GM18867 (cell line): ENCODE data around the gene RPL31.

Experiments
- ATAC-seq: cut with Tn5 transposase; IDR thresholded peaks from one replicate; pipeline ENCODE4 v1.9.1; 2021; ENCODE audit warnings: mild to moderate bottlenecking, moderate library complexity; ENCODE audit not compliant: unreplicated experiment

The RPL31 gene

GRCh38 chr2:100992262-100992661 is 9.8 kb upstream of the RPL31 start:
- ATAC-seq, result no peak

GRCh38 chr2:100993294-100993693 is 8.8 kb upstream of the RPL31 start:
- no peak for ATAC-seq

DNA sequence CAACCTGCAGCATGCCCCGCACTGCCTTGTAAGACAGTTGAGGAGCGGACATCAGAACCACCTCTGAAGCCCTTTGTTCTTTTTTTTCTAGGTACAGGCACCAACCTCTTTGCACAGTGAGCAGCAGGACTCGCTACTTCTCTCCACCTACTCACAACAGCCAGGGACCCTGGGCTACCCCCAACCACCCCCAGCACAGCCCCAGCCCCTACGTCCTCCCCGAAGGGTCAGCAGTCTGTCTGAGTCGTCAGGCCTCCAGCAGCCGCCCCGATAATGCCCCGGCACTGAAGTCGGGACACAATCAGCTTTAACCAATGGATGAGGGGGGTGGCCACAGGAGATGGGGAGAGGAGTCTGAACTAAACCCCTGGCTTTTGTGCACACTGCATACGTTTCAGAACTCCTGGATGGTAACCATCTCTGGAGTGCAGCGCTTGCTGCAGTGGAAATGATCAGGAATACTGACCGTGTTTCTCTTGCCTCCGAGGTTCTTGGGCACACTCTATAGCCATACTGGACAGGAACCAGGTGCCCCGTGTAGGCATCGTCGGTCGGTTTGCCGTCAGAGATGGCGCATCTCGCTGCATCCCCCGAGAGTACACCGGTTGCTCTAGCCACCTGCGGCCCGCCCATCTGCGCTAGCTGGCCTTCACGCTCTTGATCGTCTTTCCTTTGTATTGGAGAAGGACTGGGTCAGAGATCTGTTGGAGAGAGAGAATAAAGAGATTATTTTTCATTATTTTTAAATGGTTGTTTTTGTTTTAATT is 6.6 kb upstream of the RPL31 start:
- ATAC-seq, result no peak

DNA sequence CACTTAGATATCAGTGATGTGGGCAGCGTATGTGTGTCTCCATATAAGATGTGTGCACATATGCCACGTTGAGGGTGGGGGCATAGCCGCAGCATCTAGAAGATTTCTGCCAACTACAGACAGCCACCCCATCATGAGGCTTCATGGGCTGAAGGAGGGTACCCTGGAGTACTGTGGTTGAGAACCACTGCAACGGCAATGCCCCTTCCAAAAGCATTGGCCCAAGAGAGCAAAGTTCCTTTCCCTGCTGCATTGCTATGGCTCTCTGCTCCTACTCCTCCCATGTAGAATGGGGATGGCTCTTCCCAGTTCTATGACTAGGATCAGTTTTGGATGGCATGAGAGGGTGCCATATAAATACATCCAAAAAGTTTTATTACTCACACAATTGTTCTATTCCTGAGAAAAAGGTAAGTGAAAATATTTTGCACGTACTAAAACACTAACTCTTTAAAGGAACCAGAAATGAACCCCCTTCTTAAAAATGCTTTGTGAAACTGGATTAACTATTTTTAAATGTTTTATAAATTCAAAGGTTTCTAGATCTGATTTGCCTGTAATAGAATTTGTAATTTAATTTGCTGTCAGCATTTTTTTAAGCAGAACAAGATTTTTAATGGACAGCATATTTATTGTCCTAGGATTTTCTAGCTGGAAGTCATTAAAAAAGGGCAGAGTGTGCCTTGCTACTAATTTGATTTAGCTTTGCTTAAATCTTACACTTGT is 4.4 kb upstream of the RPL31 start:
- no peak for ATAC-seq

GRCh38 chr2:100998235-100998573 is 3.9 kb upstream of the RPL31 start:
- ATAC-seq, result no peak

- ATAC-seq, result no peak
Measured at GRCh38 chr2:100999995-101000394, 2.1 kb upstream of the RPL31 start.

GRCh38 chr2:101002562-101003277 is 631 bp downstream of the RPL31 start:
- peak; percentile 1 for ATAC-seq

GRCh38 chr2:101003278-101003775 is 1.2 kb downstream of the RPL31 start:
- ATAC-seq, result no peak

- ATAC-seq, result no peak
Measured at GRCh38 chr2:101004620-101005325, 2.7 kb downstream of the RPL31 start.

DNA sequence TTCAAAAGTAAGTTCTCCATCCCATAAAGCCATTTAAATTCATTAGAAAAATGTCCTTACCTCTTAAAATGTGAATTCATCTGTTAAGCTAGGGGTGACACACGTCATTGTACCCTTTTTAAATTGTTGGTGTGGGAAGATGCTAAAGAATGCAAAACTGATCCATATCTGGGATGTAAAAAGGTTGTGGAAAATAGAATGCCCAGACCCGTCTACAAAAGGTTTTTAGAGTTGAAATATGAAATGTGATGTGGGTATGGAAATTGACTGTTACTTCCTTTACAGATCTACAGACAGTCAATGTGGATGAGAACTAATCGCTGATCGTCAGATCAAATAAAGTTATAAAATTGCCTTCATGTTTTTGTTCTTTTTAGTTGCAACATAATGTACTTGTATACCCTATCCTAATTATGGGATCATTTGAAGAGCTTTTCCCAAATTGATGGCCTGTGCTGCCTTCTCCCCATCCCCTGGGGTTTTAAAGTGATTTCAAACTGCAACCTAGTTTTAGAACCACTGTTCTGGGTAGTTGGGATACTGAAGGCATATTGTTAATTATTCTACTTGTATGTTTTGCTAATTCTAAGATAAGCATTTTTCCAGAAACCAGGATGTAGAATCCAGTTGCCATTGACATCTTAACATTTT is 4.1 kb downstream of the RPL31 start:
- no peak for ATAC-seq

DNA sequence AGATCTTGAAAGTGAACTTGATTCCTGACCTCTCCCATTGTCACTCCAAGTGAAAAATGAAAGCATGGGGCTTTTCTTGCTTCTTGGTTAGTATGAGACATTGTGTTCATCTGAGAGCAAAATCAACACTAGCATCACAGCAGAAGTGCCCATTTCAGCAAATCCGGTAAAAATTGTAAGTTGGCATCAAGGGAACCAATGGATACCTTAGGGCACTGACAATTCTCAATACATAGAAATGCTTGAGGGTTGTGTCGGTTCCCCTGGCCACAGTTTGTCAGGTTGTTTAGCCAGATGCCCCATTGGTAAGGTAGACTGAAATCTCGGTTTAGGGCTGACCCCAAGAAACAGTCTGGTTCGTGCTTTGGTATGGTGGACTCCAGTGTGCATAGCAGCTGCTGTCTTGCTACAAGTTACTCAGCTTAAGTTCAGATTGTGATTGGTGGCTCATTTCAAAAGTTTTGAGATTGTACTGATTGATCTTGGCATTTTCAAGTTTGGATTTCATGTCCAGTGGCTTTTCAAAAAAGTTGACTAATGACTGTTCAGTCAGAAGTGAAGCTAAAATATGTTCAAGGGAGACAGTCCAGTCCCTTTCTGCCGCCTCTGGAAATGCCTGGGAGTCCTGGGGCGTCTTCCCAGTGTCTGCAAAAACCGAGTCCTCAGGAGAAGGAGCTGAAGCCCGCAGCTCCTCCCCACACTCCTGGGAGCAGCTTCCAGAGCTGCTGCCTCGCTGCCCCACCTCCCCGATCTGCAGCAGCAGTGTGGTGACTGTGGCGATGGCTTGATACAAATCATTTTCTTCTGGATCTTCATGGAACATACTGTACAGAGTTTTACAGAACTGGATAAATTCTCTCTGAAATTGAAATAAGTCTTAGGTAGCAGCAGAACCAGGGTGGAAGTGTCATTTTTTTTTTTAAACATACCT is 5.6 kb downstream of the RPL31 start:
- ATAC-seq, result no peak

- ATAC-seq, result no peak
Measured at GRCh38 chr2:101011152-101011551, 9.1 kb downstream of the RPL31 start.

DNA sequence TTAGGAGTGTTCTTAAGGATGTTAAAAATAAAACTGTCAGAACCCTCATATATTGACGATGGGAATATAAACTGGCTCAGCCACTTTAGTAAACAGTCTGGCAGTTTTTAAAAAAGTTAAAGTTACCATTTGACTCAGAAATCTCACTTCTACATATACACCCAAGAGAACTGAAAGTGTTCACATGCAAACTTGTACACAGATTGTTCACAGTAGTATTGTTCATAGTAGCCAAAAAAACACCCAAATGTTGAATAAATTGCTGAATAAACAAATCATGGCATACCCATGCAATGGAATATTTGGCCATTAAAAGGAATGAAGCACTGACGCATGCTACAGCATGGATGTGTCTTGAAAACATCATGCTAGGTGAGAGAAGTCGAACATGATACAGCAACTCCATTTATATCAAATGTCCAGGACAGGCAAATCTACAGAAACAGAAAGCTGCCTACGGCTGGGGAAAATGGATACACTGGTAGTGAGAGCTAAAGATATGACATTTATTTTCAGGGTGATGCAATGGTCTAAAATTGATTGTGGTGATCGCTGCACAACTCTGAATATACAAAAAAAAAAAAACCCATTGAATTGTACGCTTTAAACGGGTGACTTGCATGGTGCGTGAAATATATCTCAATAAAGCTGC is 10.1 kb downstream of the RPL31 start:
- ATAC-seq, result peak; percentile 95

DNA sequence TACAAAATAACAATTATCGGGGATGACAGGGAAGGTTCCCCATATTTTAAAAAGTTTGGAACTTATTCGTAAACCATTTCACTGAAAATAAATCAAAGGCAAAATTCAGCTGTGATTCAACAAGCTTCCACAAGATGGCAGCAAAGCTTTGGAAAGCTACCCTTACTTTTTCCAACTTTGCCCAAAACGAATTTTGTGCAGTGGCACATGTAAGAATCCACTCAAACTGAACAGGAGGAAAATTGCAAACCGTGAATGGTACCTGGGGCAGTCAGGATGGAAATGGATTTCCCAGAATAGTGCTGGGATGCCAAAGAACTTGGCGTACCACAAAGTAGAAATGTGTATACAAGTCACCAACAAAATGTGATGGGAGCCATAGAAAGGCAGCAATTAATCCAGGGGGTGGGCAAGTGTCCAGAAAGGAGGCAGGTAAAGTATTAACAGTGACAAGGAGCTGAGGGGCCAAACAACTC is 10.7 kb downstream of the RPL31 start:
- no peak for ATAC-seq

GRCh38 chr2:101014264-101014857 is 12.3 kb downstream of the RPL31 start:
- ATAC-seq, result no peak

DNA sequence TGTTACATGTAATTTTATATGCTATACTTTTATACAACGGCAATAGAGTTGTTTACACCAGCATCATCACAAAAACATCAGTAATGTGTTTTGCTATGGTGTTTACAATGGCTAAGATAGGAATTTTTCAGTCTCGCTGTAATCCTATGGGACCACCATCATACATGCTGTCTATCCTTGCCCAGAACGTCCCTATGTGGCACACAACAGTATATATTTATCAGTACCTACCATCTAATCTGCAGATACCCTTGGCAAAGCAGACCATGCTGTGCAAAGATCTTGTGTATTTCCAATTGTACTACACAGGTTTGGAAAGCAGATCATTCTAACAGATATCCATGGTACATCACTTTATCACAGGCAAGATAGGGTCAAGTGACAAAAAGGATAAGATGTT is 15.3 kb downstream of the RPL31 start:
- ATAC-seq, result no peak

- ATAC-seq, result no peak
Measured at GRCh38 chr2:101018934-101019333, 16.8 kb downstream of the RPL31 start.

DNA sequence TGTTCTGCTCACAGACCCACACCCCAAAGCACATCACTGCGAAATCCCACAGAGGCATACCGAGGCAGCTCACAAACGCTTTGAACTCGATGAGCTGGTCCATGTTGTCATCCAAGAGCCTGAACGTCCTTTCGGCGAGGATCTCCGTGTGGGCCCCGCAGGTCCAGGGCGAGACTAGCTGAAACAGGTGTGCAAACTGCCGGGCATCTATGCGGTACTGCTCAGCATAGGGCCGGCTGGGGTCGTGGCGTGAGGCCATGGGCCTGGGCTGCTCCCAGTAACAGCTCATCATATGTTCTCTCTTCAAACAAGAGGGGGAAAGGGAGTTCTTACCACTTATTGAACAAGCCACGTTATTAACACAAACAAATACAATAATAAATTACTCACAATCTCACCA is 20.1 kb downstream of the RPL31 start:
- no peak for ATAC-seq
